Activated CD4-positive, alpha-beta memory T cell treated with anti-CD3 and anti-CD28 coated beads, Interleukin-2, amount 10 ng/mL, durations not matched to agents 7 days and 5 days (primary cell): ENCODE data around the gene RANBP17. TPM values are rescaled to one million over a fixed set of nuclear protein-coding genes. Genes with fewer than 3 reads are reported as not detected.
"Not testable (repeated sequence)": the region's sequence is repeated elsewhere in the genome, so short reads cannot be mapped to it uniquely, and the experiment has no call there.

Source experiments
- CTCF ChIA-PET: fragments of 350-600 bp; sonication (Branson Sonifier 250); formaldehyde crosslinking; loops from one replicate; lab custom pipeline; 2021; ENCODE audit warnings: antibody characterized with exemption, inconsistent platforms; lab: Charles Lee
- POLR2A ChIA-PET: fragments of 350-600 bp; sonication (Branson Sonifier 250); formaldehyde crosslinking; loops from one replicate; lab custom pipeline; 2021; ENCODE audit warnings: antibody characterized with exemption; lab: Charles Lee
- DNase-seq: peaks from one replicate; pipeline ENCODE4 v3.0.0-alpha.2; 2020
- H3K27ac Mint-ChIP-seq: one replicate; pipeline ENCODE4 v1.8.0; 2021; ENCODE audit warnings: mild to moderate bottlenecking, mixed read lengths
- H3K27me3 Mint-ChIP-seq: one replicate; pipeline ENCODE4 v1.8.0; 2021; ENCODE audit warnings: mixed read lengths
- H3K36me3 Mint-ChIP-seq: one replicate; pipeline ENCODE4 v1.8.0; 2021; ENCODE audit warnings: low read depth, mixed read lengths
- H3K4me1 Mint-ChIP-seq: one replicate; pipeline ENCODE4 v1.8.0; 2021; ENCODE audit warnings: mixed read lengths
- H3K4me3 Mint-ChIP-seq: one replicate; pipeline ENCODE4 v1.8.0; 2021; ENCODE audit warnings: mild to moderate bottlenecking, mixed read lengths
- H3K9me3 Mint-ChIP-seq: one replicate; pipeline ENCODE4 v1.8.0; 2021; ENCODE audit warnings: mixed read lengths
- total RNA-seq, 2 experiments: library from RNA; stranded (reverse); gene quantifications; one replicate each; pipeline ENCODE4 v1.2.3, GENCODE V29; 2021

The RANBP17 gene
- total RNA-seq, 2 experiments from 2014 or later: not detected

DNA sequence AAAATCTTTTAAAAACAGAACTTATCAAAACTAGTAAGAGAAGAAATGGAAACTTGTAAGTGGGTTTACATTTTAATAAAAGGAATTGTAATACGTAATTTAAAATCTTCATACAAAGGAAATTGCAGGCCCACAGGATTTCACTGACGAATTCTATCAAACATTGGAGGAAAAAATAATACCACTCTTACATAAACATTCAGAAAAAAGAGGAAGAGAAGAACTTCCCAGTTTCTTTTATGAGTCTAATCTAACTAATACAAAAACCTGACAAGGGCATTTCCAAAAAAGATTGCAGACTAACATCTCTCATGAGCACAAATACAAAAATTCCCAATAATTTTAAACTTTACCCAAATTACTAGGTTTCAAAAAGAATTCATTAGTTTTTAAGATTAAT is 149.0 kb downstream of the RANBP17 start:
- no peak overlapping the region for H3K27ac Mint-ChIP-seq
- no peaks in the 10 kb centered on the region for H3K27me3 Mint-ChIP-seq
- DNase-seq: no peak
- no peaks in the 10 kb centered on the region for H3K36me3 Mint-ChIP-seq
- ChIA-PET CTCF (no interaction called here), POLR2A (no interaction called here)
- H3K4me1 Mint-ChIP-seq: no peaks in the 10 kb centered on the region
- H3K4me3 Mint-ChIP-seq: no peak overlapping the region
- H3K9me3 Mint-ChIP-seq: peaks cover 6% of the 10 kb centered on the region

DNA sequence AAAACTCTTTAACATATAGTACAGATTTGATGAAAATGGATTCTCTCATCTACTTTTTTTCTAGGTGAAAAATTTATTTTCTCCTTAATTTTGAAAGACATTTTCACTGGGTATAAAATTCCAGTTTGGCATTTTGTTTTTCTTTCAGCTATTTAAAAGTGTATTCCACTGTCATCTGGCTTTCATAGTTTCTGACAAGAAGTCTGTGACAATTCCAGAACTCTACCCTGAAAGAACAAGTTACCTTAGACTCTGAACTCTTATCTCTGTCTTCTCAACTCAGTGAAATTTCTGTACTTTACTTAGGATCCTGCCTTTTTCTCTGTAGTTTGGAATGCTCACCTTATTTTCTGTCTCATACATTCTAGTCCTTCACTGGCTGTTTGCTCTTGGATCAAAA is 161.7 kb downstream of the RANBP17 start:
- ChIA-PET POLR2A (no interaction called here), CTCF (no interaction called here)
- Mint-ChIP-seq H3K27me3 (no peaks in the 10 kb centered on the region), H3K4me1 (no peaks in the 10 kb centered on the region), H3K4me3 (no peak overlapping the region), H3K9me3 (peaks cover 2% of the 10 kb centered on the region), H3K27ac (no peak overlapping the region), H3K36me3 (no peaks in the 10 kb centered on the region)
- no peak for DNase-seq

DNA sequence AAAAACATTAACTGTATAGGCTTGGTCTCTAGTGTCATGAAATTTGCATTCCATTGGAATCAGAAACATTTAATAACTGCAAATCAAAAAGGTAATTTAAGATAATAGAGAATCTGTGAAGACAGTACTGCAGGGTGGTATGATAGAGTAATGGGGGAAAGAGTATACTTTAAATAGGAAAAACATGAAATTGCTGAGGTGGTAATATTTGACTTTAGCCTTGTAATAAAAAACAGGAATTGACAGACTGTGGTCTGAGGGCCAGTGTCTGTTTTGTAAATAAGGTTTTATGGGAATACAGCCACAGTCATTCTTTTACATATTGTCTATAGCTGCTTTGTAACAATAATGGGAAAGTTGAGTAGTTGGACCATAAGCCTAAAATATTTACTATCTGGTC is 162.3 kb downstream of the RANBP17 start:
- ChIA-PET CTCF (no interaction called here), POLR2A (no interaction called here)
- DNase-seq: no peak
- H3K27me3 Mint-ChIP-seq: no peaks in the 10 kb centered on the region
- peaks cover 2% of the 10 kb centered on the region for H3K9me3 Mint-ChIP-seq
- H3K4me1 Mint-ChIP-seq: no peaks in the 10 kb centered on the region
- no peaks in the 10 kb centered on the region for H3K36me3 Mint-ChIP-seq
- H3K27ac Mint-ChIP-seq: no peak overlapping the region
- H3K4me3 Mint-ChIP-seq: no peak overlapping the region

DNA sequence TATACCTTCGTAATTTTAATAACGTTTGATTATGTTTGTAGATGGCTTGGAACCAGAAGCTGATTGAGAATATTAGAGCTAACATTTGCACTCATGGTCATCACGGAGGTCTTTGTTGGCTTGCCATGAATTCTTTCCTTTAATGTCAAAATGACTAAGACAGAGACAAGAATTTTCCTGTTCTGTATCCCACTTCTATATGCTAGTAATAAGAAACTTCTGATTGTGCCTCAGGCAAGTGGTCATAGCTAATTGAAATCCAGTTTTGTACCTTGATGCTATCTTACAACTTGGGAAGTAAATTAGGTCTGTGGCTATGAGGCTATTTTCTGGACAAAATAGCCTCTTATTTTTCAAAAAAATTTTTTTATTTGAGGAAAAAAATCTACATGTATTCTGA is 167.6 kb downstream of the RANBP17 start:
- no peak overlapping the region for H3K4me3 Mint-ChIP-seq
- H3K27ac Mint-ChIP-seq: no peak overlapping the region
- ChIA-PET CTCF (no interaction called here), POLR2A (no interaction called here)
- H3K4me1 Mint-ChIP-seq: no peaks in the 10 kb centered on the region
- no peak for DNase-seq
- H3K9me3 Mint-ChIP-seq: no peaks in the 10 kb centered on the region
- H3K27me3 Mint-ChIP-seq: no peaks in the 10 kb centered on the region
- no peaks in the 10 kb centered on the region for H3K36me3 Mint-ChIP-seq

DNA sequence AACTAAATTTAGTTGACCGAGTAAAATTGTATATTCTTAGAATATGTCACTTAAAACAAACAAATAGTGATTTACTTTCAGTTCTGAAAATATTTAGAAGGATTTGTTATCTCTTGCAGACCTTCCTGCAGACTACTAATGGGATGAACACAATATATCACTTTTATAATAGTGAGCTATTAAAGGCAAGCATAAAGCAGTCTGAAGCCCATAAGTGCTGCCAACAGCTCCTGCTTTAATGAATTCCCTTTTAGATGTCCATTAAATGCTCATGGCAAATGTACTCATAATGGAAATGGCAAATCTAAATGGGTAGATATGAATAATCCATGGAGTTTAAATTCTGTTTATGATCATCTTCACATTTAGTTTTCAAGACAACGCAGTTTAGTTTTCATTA is 170.2 kb downstream of the RANBP17 start:
- ChIA-PET POLR2A (no interaction called here), CTCF (no interaction called here)
- Mint-ChIP-seq H3K27me3 (no peaks in the 10 kb centered on the region), H3K4me3 (no peak overlapping the region), H3K27ac (no peak overlapping the region), H3K4me1 (no peaks in the 10 kb centered on the region), H3K9me3 (no peaks in the 10 kb centered on the region), H3K36me3 (no peaks in the 10 kb centered on the region)
- DNase-seq: no peak

DNA sequence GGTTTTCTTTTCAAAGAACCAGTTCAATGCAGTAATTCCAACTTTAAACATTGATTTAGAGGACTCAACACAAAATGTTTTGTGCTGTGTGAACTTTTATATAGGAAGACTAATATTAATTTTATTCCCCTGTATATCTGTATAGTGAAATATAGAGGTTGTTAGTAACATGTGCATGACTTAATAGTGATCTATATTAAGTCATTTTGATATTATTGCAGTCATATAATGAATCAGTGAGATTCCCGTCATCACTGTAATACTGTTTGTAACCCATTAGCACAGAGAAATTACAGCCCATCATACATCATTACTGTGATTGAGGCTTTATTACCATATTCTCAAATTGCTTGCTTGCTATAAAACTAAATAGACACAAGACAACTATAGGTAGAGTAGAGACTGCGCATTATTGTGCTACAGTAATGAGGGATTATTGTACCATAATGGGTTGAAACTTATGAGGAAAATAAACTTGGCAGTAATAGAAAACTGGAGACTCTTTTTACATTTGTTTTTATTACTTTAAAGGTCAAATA is 170.7 kb downstream of the RANBP17 start:
- no peak for DNase-seq
- Mint-ChIP-seq H3K27ac (no peak overlapping the region), H3K36me3 (no peaks in the 10 kb centered on the region), H3K4me1 (no peaks in the 10 kb centered on the region), H3K4me3 (no peak overlapping the region), H3K9me3 (no peaks in the 10 kb centered on the region), H3K27me3 (no peaks in the 10 kb centered on the region)
- CTCF ChIA-PET: no interaction called here
- POLR2A ChIA-PET: no interaction called here

DNA sequence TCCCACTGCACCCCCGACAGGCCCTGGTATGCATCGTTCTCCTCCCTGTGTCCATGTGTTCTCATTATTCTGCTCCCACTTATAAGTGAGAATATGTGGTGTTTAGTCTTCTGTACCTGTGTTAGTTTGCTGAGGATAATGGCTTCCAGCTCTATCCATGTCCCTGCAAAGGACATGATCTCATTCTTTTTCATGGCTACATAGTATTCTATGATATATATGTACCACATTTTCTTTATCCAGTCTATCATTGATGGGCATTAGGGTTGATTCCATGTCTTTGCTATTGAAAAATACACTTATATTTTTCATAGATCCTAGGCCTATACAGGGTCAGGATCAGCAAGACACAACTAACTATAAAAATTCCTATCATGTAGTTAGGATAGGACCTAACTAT is 180.1 kb downstream of the RANBP17 start:
- H3K36me3 Mint-ChIP-seq, CTCF ChIA-PET, DNase-seq, H3K27ac Mint-ChIP-seq, H3K9me3 Mint-ChIP-seq, H3K4me1 Mint-ChIP-seq, H3K27me3 Mint-ChIP-seq, H3K4me3 Mint-ChIP-seq, POLR2A ChIA-PET: not testable (repeated sequence)

DNA sequence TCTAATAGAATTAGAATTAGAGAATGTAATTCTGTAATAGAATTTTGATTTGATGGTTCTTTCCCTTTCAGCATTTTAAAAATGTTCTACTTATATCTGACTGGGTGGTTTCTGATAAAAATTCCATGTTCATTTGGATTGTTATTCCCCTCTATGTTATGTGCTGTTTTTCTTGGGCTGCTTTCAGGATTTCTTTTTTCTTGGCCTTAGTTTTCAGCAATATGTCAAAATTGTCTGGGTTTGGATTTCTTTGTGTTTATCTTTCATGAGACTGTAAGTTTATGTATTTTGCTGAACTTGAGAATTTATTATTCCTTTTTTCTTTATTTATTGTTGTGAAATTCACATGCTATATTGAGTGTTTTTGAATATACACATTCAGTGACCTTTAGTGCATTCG is 189.1 kb downstream of the RANBP17 start:
- no peaks in the 10 kb centered on the region for H3K27me3 Mint-ChIP-seq
- H3K9me3 Mint-ChIP-seq: peaks cover 10% of the 10 kb centered on the region
- CTCF ChIA-PET: no interaction called here
- no peaks in the 10 kb centered on the region for H3K36me3 Mint-ChIP-seq
- H3K4me3 Mint-ChIP-seq: no peak overlapping the region
- no peak overlapping the region for H3K27ac Mint-ChIP-seq
- no peak for DNase-seq
- no peaks in the 10 kb centered on the region for H3K4me1 Mint-ChIP-seq
- POLR2A ChIA-PET: no interaction called here

DNA sequence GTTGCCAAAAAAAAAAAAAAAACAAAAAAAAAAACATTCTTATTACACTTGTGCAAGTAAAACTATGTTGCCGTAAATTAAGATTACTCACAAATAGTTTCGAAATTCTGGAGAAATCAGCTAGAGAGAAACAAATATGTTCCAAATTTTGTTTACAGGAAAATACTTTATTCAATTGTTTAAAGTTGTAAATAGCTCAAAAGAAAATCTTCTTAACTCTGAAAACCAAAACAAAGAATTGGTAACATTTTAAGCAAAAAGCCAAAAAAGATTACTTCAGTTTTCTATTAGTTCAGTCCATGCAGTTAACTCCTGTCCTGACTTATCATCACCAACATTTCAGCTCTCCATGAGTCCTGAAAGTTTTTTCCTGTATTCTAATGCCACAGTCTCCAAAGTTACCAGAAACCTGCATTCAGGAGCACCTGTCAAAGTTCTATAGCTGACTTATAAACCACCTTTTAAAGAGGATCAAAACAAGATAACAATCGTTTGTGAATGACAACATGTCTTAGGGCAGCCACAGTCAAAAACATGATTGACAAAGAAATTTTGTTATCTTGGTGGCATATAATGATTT is 194.1 kb downstream of the RANBP17 start:
- CTCF ChIA-PET: no interaction called here
- Mint-ChIP-seq H3K4me1 (no peaks in the 10 kb centered on the region), H3K4me3 (no peak overlapping the region), H3K27ac (no peak overlapping the region), H3K36me3 (no peaks in the 10 kb centered on the region), H3K9me3 (peaks cover 20% of the 10 kb centered on the region), H3K27me3 (no peaks in the 10 kb centered on the region)
- no peak for DNase-seq
- POLR2A ChIA-PET: no interaction called here

DNA sequence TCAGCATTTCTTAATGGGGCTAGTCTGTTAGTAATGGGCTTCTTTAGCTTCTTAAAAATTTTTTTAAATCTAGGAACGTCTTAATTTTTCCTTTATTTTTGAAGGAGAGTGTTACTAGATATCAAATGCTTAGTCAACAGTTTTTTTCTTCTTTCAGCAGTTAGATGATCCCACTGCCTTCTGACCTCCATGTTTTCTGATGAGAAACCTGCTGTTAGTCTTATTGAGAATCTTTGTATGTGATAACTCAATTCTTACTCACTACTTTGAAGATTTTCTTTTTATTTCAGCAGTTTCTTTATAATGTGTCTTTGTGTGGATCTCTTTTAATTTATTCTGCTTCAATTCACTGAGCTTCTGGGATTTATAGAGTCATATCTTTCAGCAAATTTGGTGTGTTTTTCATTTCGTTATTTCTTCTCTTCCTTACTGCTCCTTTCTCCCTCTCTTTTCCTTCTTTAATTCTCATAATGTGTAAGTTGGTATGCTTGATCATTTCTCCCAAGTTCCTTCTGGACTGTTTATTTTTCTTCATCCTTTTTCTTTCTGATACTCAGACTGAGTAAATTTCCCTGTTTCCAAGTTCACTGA is 205.8 kb downstream of the RANBP17 start:
- CTCF ChIA-PET: no interaction called here
- no peak overlapping the region for H3K4me3 Mint-ChIP-seq
- POLR2A ChIA-PET: no interaction called here
- no peaks in the 10 kb centered on the region for H3K36me3 Mint-ChIP-seq
- no peak overlapping the region for H3K27ac Mint-ChIP-seq
- DNase-seq: no peak
- H3K4me1 Mint-ChIP-seq: no peaks in the 10 kb centered on the region
- peaks cover 15% of the 10 kb centered on the region for H3K9me3 Mint-ChIP-seq
- H3K27me3 Mint-ChIP-seq: no peaks in the 10 kb centered on the region

DNA sequence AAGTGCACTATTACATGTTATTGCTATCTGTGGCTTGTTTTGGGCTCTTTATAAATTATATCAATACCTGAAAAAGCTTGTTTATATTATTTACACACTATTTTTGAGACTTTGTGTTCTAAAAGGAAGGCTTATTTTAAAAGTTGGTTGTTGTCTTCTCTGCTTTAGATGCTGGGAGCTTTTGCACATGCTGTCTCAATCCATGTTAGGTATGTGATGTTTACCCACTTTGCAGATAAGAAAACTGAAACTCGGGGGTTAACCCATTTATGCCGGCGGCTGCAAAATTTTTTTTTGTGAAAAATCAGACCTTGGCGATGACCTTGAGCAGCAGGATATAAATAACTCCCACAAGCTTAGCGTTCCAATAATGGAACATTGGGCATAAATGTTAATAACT is 212.9 kb downstream of the RANBP17 start:
- no peak overlapping the region for H3K4me3 Mint-ChIP-seq
- H3K27ac Mint-ChIP-seq: no peak overlapping the region
- CTCF ChIA-PET: no interaction called here
- DNase-seq: no peak
- no peaks in the 10 kb centered on the region for H3K27me3 Mint-ChIP-seq
- no peaks in the 10 kb centered on the region for H3K4me1 Mint-ChIP-seq
- H3K9me3 Mint-ChIP-seq: peaks cover 2% of the 10 kb centered on the region
- no peaks in the 10 kb centered on the region for H3K36me3 Mint-ChIP-seq
- POLR2A ChIA-PET: no interaction called here

DNA sequence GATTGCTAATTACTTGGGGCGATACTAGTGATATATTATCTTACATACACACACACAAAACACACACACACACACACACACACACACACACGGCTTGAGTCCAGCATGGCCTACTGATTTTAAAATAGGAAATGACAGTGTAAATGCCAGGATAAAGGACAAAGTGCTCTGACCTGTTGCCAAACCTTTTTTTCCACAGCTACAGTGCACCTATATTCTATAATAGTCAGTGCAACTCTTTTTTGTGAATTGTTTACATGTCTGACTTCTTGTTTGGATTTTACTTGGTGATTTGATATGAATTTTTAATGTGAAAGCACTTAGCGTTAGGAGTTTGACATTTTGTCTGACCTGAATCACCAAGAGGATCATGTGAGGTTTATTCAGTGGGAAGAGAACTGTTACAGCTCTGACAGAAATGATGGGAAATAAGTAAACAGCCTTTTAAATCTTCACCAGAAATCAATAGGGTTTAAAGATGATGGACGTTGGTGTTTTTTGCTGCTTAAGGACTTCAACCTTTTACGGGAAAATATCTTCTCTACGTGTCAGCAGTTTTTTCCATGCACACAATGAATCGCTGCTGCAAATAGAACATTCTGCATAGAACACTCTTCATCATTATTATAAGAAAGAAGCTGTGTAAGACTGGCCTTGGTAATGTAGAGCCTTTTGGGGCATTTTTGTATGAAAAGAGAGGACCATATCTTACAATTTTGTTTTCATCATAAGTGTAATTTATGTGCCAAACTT is 218.5 kb downstream of the RANBP17 start:
- H3K9me3 Mint-ChIP-seq: peaks cover 2% of the 10 kb centered on the region
- POLR2A ChIA-PET: no interaction called here
- DNase-seq: no peak

DNA sequence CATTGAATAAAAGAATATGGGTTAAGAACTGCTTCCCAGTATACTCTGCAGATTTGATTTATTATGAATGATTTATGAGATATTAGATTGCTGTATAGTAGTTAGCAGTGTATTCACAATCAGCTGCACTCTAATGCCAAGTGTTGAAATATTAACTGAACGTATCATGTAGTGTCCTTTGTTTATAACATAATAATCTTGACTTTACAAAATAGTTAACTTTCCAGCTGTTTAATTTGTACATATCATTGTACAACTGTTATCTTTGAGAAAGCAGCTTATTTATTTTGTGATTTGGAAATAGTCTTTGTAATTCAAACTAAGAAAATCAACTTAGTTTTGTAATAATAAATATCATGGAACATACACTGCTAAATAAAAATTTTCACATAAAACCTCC is 219.5 kb downstream of the RANBP17 start:
- Mint-ChIP-seq H3K27me3 (no peaks in the 10 kb centered on the region), H3K4me1 (no peaks in the 10 kb centered on the region), H3K4me3 (no peak overlapping the region), H3K27ac (no peak overlapping the region), H3K36me3 (no peaks in the 10 kb centered on the region), H3K9me3 (peaks cover 2% of the 10 kb centered on the region)
- no peak for DNase-seq
- ChIA-PET CTCF (no interaction called here), POLR2A (no interaction called here)

More for the DNA sequence above, 218.5 kb downstream of the RANBP17 start:
- Mint-ChIP-seq H3K27me3 (no peaks in the 10 kb centered on the region), H3K4me1 (no peaks in the 10 kb centered on the region), H3K4me3 (no peak overlapping the region), H3K27ac (no peak overlapping the region), H3K36me3 (no peaks in the 10 kb centered on the region)
- CTCF ChIA-PET: no interaction called here

DNA sequence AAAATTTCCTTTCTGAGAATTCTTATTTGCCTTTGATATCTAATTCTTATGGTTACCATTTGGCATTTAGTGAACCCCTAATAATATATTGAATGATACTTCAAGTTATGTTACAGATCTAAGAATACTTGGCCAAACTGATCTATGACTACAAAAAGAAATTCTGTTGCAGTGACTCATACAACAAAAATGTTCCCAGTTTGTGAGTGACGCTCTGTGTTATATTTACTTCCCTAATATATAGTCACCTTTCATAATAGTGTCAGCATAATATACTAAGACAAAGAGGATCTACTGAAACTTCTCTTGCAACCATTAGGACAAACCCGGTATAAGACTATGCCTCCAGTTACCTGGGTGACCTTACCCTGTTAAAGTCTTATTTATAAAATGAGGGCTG is 230.4 kb downstream of the RANBP17 start:
- CTCF ChIA-PET: no interaction called here
- H3K4me3 Mint-ChIP-seq: no peak overlapping the region

More for the DNA sequence above, 230.4 kb downstream of the RANBP17 start:
- Mint-ChIP-seq H3K36me3 (no peaks in the 10 kb centered on the region), H3K9me3 (peaks cover 4% of the 10 kb centered on the region), H3K27me3 (no peaks in the 10 kb centered on the region), H3K27ac (no peak overlapping the region), H3K4me1 (no peaks in the 10 kb centered on the region)
- DNase-seq: no peak
- POLR2A ChIA-PET: no interaction called here
